Caco-2 (cell line): ENCODE measurements around the gene MAFF. TPM values are rescaled to one million over a fixed set of nuclear protein-coding genes. Genes with fewer than 3 reads are reported as not detected.
A peak's percentile ranks its signal among the peaks of the same experiment; 100 is the strongest.

Experiments
- BruUV-seq: library from RNA; stranded (reverse); fragments of 400-500 nt; replicated peaks from 2 replicates; lab custom pipeline; 2021; lab: Mats Ljungman, UMichigan
- CTCF ChIA-PET: fragments of 300-600 bp; sonication (Branson Sonifier 250); formaldehyde crosslinking; loops from one replicate; lab custom pipeline; 2022; ENCODE audit warnings: antibody characterized with exemption; lab: Charles Lee
- POLR2A ChIA-PET: fragments of 300-600 bp; sonication (Branson Sonifier 250); formaldehyde crosslinking; loops from one replicate; lab custom pipeline; 2022; ENCODE audit warnings: antibody characterized with exemption; lab: Charles Lee
- DNase-seq, 2 experiments: peaks; one replicate each; pipeline versions ENCODE4 v3.0.0 to v3.0.0-alpha.2; 2020 to 2022
- H3K27me3 ChIP-seq: replicated peaks from 2 replicates; pipeline ENCODE4 v1.6.0; 2011; ENCODE audit warnings: low read length; ENCODE audit not compliant: control insufficient read depth, insufficient read depth
- H3K36me3 ChIP-seq: 2 replicates; pipeline ENCODE4 v1.5.1; 2011; ENCODE audit warnings: low read length; ENCODE audit not compliant: control insufficient read depth, insufficient read depth
- H3K4me1 ChIP-seq: fragments of 250-450 bp; sonication (Bioruptor Pico); 2 replicates; pipeline ENCODE4 v1.5.1; 2020; ENCODE audit warnings: mild to moderate bottlenecking
- H3K4me3 ChIP-seq: 2 replicates; pipeline ENCODE4 v1.5.1; 2011; ENCODE audit warnings: low read depth, mild to moderate bottlenecking, control low read depth, low read length
- H3K9me3 ChIP-seq: fragments of 250-450 bp; sonication (Bioruptor Pico); 2 replicates; pipeline ENCODE4 v1.5.1; 2020; ENCODE audit warnings: mild to moderate bottlenecking, moderate library complexity
- H3K27ac Mint-ChIP-seq: one replicate; pipeline ENCODE4 v1.8.0; 2022; ENCODE audit warnings: mixed read lengths; ENCODE audit not compliant: unreplicated experiment
- H3K27me3 Mint-ChIP-seq: one replicate; pipeline ENCODE4 v1.8.0; 2022; ENCODE audit warnings: mixed read lengths; ENCODE audit not compliant: insufficient read depth, unreplicated experiment
- H3K36me3 Mint-ChIP-seq: one replicate; pipeline ENCODE4 v1.8.0; 2022; ENCODE audit warnings: mild to moderate bottlenecking, mixed read lengths; ENCODE audit not compliant: insufficient read depth, unreplicated experiment
- H3K4me1 Mint-ChIP-seq: one replicate; pipeline ENCODE4 v1.8.0; 2022; ENCODE audit warnings: low read depth, mixed read lengths; ENCODE audit not compliant: unreplicated experiment
- H3K4me3 Mint-ChIP-seq: one replicate; pipeline ENCODE4 v1.8.0; 2022; ENCODE audit warnings: mild to moderate bottlenecking, moderate library complexity, mixed read lengths; ENCODE audit not compliant: unreplicated experiment
- H3K9me3 Mint-ChIP-seq: one replicate; pipeline ENCODE4 v1.8.0; 2022; ENCODE audit warnings: mixed read lengths; ENCODE audit not compliant: unreplicated experiment
- intact Hi-C: fragments of 100-400 bp; cut with micrococcal nuclease; formaldehyde crosslinking; loops from one replicate; pipeline ENCODE4 v1.10.0; 2022; ENCODE audit not compliant: unreplicated experiment
- total RNA-seq: library from RNA; stranded (reverse); gene quantifications from 2 replicates; pipeline ENCODE4 v1.2.3, GENCODE V29; 2022
- TF ChIP-seq, protein P1 (sequence below), 2 experiments: fragments of 200-600 bp in 1 of 2; IDR thresholded peaks; 1 replicate in 1 of 2; 2 replicates in 1 of 2; pipeline versions ENCODE4 v1.5.1 to v1.8.0; 2011 to 2022; ENCODE audit warnings: antibody characterized with exemption in 1 of 2, control low read depth in 1 of 2, inconsistent platforms in 1 of 2, low read depth in 1 of 2, low read length in 1 of 2, mild to moderate bottlenecking in 1 of 2, moderate library complexity in 1 of 2; ENCODE audit not compliant: insufficient read depth in 1 of 2, severe bottlenecking in 1 of 2, unreplicated experiment in 1 of 2

MAFF gene
- total RNA-seq, 1 experiment from 2014 or later = 6.8 TPM

DNA sequence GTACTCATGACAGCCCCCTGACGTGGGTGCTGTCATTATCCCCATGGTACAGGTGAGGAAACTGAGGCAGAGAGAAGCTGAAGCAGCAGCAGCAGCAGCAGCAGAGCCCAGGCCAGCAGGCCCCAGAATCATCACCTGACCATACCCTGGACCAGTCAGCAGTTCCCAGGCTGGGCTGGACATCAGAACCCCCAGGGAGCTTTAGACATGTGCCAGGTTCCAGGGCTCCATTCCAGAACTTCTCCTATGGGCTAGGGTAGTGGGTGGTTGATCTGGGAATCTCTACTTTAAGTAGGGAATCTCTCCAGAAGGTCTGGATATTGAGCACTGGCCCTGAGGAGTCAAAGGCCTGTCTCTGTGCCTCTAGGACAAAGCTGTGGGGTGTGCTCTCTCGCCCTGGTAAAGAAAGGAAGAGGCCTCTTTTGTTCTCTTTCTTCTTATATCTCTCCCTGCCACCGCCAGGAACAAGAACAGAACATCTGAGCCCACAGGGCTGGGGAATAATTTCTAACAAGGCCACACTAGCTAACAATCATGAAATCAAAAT, 26.6 kb downstream of the MAFF start:
- intact Hi-C loops = no loop called here
- Mint-ChIP-seq H3K4me1 (peaks cover 6% of the 10 kb centered on the region), H3K27me3 (no peaks in the 10 kb centered on the region), H3K27ac (peak overlapping the region; percentile 67), H3K9me3 (no peaks in the 10 kb centered on the region), H3K36me3 (peaks cover 22% of the 10 kb centered on the region), H3K4me3 (no peak overlapping the region)
- DNase-seq = no peak
- Histone ChIP-seq H3K27me3 (no peaks in the 10 kb centered on the region), H3K9me3 (no peaks in the 10 kb centered on the region), H3K36me3 (peaks cover 2% of the 10 kb centered on the region; the same call in 1 of the 2 replicates), H3K4me1 (0 out of 2 replicates have a peak, but pooled peaks cover 8% of the 10 kb centered on the region), H3K4me3 (no peak overlapping the region)
- ChIA-PET POLR2A (no interaction called here), CTCF (interaction anchor here (1.1 kb wide), 1 partner anchor 176 kb away, joined by 4 read pairs; no protein-coding TSS in a partner anchor)
- BruUV-seq = no TSS peak
- TF ChIP-seq, protein P1, sequence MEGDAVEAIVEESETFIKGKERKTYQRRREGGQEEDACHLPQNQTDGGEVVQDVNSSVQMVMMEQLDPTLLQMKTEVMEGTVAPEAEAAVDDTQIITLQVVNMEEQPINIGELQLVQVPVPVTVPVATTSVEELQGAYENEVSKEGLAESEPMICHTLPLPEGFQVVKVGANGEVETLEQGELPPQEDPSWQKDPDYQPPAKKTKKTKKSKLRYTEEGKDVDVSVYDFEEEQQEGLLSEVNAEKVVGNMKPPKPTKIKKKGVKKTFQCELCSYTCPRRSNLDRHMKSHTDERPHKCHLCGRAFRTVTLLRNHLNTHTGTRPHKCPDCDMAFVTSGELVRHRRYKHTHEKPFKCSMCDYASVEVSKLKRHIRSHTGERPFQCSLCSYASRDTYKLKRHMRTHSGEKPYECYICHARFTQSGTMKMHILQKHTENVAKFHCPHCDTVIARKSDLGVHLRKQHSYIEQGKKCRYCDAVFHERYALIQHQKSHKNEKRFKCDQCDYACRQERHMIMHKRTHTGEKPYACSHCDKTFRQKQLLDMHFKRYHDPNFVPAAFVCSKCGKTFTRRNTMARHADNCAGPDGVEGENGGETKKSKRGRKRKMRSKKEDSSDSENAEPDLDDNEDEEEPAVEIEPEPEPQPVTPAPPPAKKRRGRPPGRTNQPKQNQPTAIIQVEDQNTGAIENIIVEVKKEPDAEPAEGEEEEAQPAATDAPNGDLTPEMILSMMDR (IDR thresholded peaks at IDR 0.05; ENCODE audit: insufficient read depth in 1 of 2, low read depth in 1 of 2, low read length in 1 of 2, severe bottlenecking in 1 of 2, unreplicated experiment in 1 of 2) = no peak

DNA sequence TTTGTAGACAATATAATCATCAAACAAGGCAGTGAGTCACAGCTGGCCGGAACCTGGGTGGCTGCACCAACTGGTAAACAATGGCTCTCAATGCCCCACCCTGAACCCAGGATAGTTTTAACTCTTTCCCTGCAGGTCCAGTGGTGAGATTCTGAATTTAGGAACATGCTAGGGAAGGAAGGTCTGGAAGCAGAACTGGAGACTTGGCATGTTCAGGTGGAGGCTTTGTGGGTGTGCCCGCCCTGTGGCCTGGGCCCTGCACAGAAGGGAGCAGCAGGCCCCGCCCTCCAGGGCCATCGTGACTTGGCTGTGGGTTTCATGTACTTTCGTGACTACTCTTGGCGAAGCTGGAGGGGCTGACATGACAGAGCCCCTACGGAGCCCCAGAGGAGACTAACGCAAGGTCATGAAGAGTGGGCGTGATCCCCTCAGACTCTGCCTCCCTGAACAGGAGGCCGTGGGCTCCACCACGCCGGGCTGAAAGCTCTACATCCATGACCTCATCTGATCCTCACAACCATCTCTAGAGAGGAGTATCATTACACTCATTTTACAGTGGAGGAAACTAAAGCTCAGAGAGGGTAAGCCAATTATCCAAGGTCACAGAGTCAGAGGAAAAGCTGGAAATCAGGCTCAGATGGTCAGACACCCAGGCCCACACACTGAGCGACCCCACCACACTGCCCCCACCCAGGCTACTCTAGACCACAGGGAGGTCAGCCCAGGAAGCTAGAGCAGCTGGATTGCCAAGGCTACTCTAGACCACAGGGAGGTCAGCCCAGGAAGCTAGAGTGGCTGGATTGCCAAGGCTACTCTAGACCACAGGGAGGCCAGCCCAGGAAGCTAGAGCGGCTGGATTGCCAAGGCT, 27.3 kb downstream of the MAFF start:
- no peaks in the 10 kb centered on the region for H3K9me3 Mint-ChIP-seq
- TF ChIP-seq, protein P1 (IDR thresholded peaks at IDR 0.05; ENCODE audit: insufficient read depth in 1 of 2, low read depth in 1 of 2, low read length in 1 of 2, severe bottlenecking in 1 of 2, unreplicated experiment in 1 of 2) = no peak
- H3K27me3 Mint-ChIP-seq = no peaks in the 10 kb centered on the region
- H3K27me3 ChIP-seq = no peaks in the 10 kb centered on the region
- H3K4me1 ChIP-seq = 0 out of 2 replicates have a peak, but pooled peaks cover 8% of the 10 kb centered on the region
- intact Hi-C loops = no loop called here
- no peak overlapping the region for H3K4me3 Mint-ChIP-seq
- H3K36me3 Mint-ChIP-seq = peaks cover 21% of the 10 kb centered on the region
- H3K4me3 ChIP-seq = no peak overlapping the region
- peaks cover 2% of the 10 kb centered on the region; the same call in 1 of the 2 replicates for H3K36me3 ChIP-seq
- ChIA-PET POLR2A (no interaction called here), CTCF (interaction anchor here (1.1 to 1.7 kb wide), 2 partner anchors 177 kb away, joined by 4 to 8 read pairs; no protein-coding TSS in a partner anchor)
- peaks cover 6% of the 10 kb centered on the region for H3K4me1 Mint-ChIP-seq
- no TSS peak for BruUV-seq
- DNase-seq = no peak
- H3K27ac Mint-ChIP-seq = peak overlapping the region; percentile 67
- H3K9me3 ChIP-seq = no peaks in the 10 kb centered on the region

DNA sequence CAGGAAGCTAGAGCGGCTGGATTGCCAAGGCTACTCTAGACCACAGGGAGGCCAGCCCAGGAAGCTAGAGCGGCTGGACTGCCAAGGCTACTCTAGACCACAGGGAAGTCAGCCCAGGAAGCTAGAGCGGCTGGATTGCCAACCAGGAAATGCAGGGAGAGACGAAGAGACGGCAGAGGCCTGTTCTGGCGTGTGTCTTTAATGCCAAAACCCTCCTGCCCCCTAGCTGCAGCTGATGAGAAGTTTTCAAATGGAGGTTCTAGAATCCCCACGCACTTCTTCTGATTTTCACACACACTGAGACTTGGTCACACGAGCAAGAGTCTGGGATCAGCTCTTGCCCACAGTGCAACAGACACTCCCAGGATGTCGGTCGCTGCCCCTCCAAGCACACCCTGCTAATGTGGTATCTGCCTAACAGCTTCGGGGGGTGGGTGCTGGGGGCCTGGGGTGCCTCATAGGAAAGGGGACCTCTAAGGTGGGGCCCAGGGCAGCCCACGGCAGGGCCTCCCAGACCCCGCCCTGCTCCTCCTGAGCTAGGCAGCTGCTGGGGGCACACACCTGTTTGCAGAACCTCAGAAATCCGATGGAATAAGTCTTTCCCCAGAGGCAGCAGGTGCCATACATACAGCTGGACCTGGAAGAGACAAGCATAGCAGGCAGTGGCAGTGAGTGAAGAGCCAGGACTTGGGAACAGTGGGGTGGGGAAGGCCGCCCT, 28.5 kb downstream of the MAFF start:
- Histone ChIP-seq H3K27me3 (no peaks in the 10 kb centered on the region), H3K36me3 (peaks cover 3% of the 10 kb centered on the region), H3K9me3 (no peaks in the 10 kb centered on the region), H3K4me1 (0 out of 2 replicates have a peak, but pooled peaks cover 8% of the 10 kb centered on the region), H3K4me3 (no peak overlapping the region)
- H3K4me3 Mint-ChIP-seq = no peak overlapping the region
- peaks cover 6% of the 10 kb centered on the region for H3K4me1 Mint-ChIP-seq
- no peaks in the 10 kb centered on the region for H3K9me3 Mint-ChIP-seq
- ChIA-PET CTCF (interaction anchor here (1.7 kb wide), 1 partner anchor 178 kb away, joined by 8 read pairs; no protein-coding TSS in a partner anchor), POLR2A (no interaction called here)
- H3K36me3 Mint-ChIP-seq = peaks cover 18% of the 10 kb centered on the region
- no TSS peak for BruUV-seq
- TF ChIP-seq, protein P1 (IDR thresholded peaks at IDR 0.05; ENCODE audit: insufficient read depth in 1 of 2, low read depth in 1 of 2, low read length in 1 of 2, severe bottlenecking in 1 of 2, unreplicated experiment in 1 of 2) = no peak
- intact Hi-C loops = loop anchor here (1.0 kb wide), 1 partner anchor 130 kb away; no protein-coding TSS in a partner anchor
- no peak overlapping the region for H3K27ac Mint-ChIP-seq
- DNase-seq = peak in 1 of 2 experiments; percentile 32
- H3K27me3 Mint-ChIP-seq = no peaks in the 10 kb centered on the region
